ENCODE data around the gene PIEZO2. TPM values are rescaled to one million over a fixed set of nuclear protein-coding genes. Genes with fewer than 3 reads are reported as not detected.

PIEZO2 gene
- total and polyA plus RNA-seq, 7 donors: 0.03 to 0.64 (median 0.13) TPM

- intact Hi-C loops (cut with DNase I): loop anchor here (1.0 to 5.0 kb wide), 4 partner anchors 106 to 254 kb away; partner anchors contain the start of gene PIEZO2 (in 1 of the 2)
- WGBS, 3 donors: 34 to 37% (median 34%) methylated on average over 7 of the region's 7 CpGs
- Histone ChIP-seq H3K4me3 (no peak overlapping the region), H3K36me3 (ENCODE audit: insufficient read depth in 1 of 2, low read depth in 1 of 2) (no peaks in the 10 kb centered on the region), H3K9me3 (no peaks in the 10 kb centered on the region), H3K4me1 (no peaks in the 10 kb centered on the region), H3K27ac (no peak overlapping the region), H3K27me3 (ENCODE audit: insufficient read depth in 3 of 3, low read length in 2 of 3) (peaks cover 0 to 2% (median 0%) of the 10 kb centered on the region in 3 donors)
- ATAC-seq: peak in 3 of 4 donors; percentile 51 to 64 (median 61)
- peak; percentile 81 for TF ChIP-seq CTCF (IDR thresholded peaks at IDR 0.05)
- DNase-seq: no peak
Observed at GRCh38 chr18:11040823-11041656, 108.3 kb downstream of the PIEZO2 start.

GRCh38 chr18:11040359-11040758 is 109.0 kb downstream of the PIEZO2 start:
- 54 to 70% (median 59%) methylated on average over 4 of the region's 4 CpGs for WGBS, 3 donors

DNA sequence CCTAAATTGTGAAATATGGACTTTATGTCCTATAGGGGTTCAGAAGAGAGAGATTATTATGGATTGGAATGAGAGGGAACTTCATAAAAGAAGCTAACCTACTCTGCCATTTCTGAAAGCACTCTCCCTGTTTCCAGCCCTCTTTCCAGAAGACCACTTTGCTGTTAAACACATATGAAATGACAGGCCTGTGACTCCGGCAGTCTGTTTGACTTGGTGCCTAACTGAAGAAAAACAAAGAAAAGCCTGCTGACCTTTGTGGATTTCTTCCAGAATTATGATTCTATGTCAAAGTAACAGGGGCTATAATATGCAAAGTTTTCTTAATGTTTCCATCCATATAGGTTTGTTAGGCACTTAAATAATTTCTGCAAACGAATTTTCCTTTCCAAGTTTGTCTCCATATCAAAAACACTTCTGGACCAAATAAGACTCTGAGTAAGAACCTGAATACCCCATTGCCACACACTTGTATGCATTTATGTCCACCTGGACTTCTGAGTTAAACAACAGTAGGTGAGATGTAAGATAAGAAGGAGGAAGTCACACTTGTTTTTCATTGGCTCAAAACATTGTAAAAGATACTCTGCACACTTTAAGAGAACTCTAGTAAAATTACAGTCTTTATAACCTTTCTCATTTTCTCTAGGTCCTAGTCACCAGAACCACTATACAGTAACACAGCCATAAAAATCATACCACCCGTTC is 111.7 kb downstream of the PIEZO2 start:
- no peak for ATAC-seq
- Histone ChIP-seq H3K4me3 (no peak overlapping the region), H3K36me3 (ENCODE audit: insufficient read depth in 1 of 2, low read depth in 1 of 2) (no peaks in the 10 kb centered on the region), H3K4me1 (peaks cover 6% of the 10 kb centered on the region), H3K27ac (no peak overlapping the region), H3K9me3 (no peaks in the 10 kb centered on the region), H3K27me3 (ENCODE audit: insufficient read depth in 3 of 3, low read length in 2 of 3) (peaks cover 0 to 2% (median 0%) of the 10 kb centered on the region in 3 donors)
- 78 to 84% (median 81%) methylated on average over 3 of the region's 3 CpGs for WGBS, 3 donors
- TF ChIP-seq CTCF (IDR thresholded peaks at IDR 0.05): no peak
- intact Hi-C loops (cut with DNase I): no loop called here
- DNase-seq: no peak

More at GRCh38 chr18:11040359-11040758, 109.0 kb downstream of the PIEZO2 start:
- TF ChIP-seq CTCF (IDR thresholded peaks at IDR 0.05): no peak
- intact Hi-C loops (cut with DNase I): loop anchor here (2.0 to 5.0 kb wide), 3 partner anchors 107 to 254 kb away; partner anchors contain the start of gene PIEZO2 (in 1 of the 2)
- Histone ChIP-seq H3K9me3 (no peaks in the 10 kb centered on the region), H3K4me1 (peaks cover 2% of the 10 kb centered on the region), H3K36me3 (ENCODE audit: insufficient read depth in 1 of 2, low read depth in 1 of 2) (no peaks in the 10 kb centered on the region), H3K27me3 (ENCODE audit: insufficient read depth in 3 of 3, low read length in 2 of 3) (peaks cover 0 to 2% (median 0%) of the 10 kb centered on the region in 3 donors), H3K27ac (no peak overlapping the region), H3K4me3 (no peak overlapping the region)
- DNase-seq (no peak), ATAC-seq (no peak)

GRCh38 chr18:11035814-11036495 is 113.4 kb downstream of the PIEZO2 start:
- Histone ChIP-seq H3K9me3 (no peaks in the 10 kb centered on the region), H3K27ac (no peak overlapping the region), H3K4me3 (no peak overlapping the region), H3K36me3 (ENCODE audit: insufficient read depth in 1 of 2, low read depth in 1 of 2) (no peaks in the 10 kb centered on the region), H3K27me3 (ENCODE audit: insufficient read depth in 3 of 3, low read length in 2 of 3) (no peaks in the 10 kb centered on the region), H3K4me1 (peaks cover 6% of the 10 kb centered on the region)
- ATAC-seq: no peak
- no peak for DNase-seq
- intact Hi-C loops (cut with DNase I): no loop called here
- no peak for TF ChIP-seq CTCF (IDR thresholded peaks at IDR 0.05)
- WGBS, 3 donors: 48 to 69% (median 51%) methylated on average over 3 of the region's 3 CpGs

Data from psoas muscle (tissue), 8 donors.